CD4-positive, alpha-beta T cell (primary cell): ENCODE measurements around the gene IFT81. TPM values are rescaled to one million over a fixed set of nuclear protein-coding genes. Genes with fewer than 3 reads are reported as not detected.

Experiments used
- ATAC-seq: fragments of 200-7000 bp; cut with Tn5 transposase; one replicate; pipeline ENCODE4 v1.10.0; 2022; ENCODE audit warnings: mild to moderate bottlenecking; ENCODE audit not compliant: poor library complexity
- CTCF ChIA-PET: fragments of 350-600 bp; sonication (Branson Sonifier 250); formaldehyde crosslinking; loops from one replicate; lab custom pipeline; 2021; ENCODE audit warnings: antibody characterized with exemption, inconsistent platforms; lab: Charles Lee
- POLR2A ChIA-PET: fragments of 350-600 bp; sonication (Branson Sonifier 250); formaldehyde crosslinking; loops from one replicate; lab custom pipeline; 2021; ENCODE audit warnings: antibody characterized with exemption, inconsistent platforms; lab: Charles Lee
- DNase-seq, 14 experiments: peaks; one replicate each; pipeline ENCODE4 v3.0.0-alpha.2; 2013 to 2020; ENCODE audit warnings: mixed read lengths in 2 of 14
- H3K27ac ChIP-seq, 2 donors: one replicate each; pipeline versions ENCODE4 v1.5.1 to v1.7.0; 2013; ENCODE audit warnings: low read length in 2 of 2, low read depth in 1 of 2, mild to moderate bottlenecking in 1 of 2
- H3K27me3 ChIP-seq, 2 experiments: 1 replicate in 1 of 2; 2 replicates in 1 of 2; pipeline versions ENCODE4 v1.6.1 to v1.7.0; 2013; ENCODE audit warnings: low read length in 2 of 2, control low read depth in 1 of 2, mild to moderate bottlenecking in 1 of 2, moderate library complexity in 1 of 2; ENCODE audit not compliant: insufficient read depth in 2 of 2, control insufficient read depth in 1 of 2
- H3K36me3 ChIP-seq: one replicate; pipeline ENCODE4 v1.6.1; 2013; ENCODE audit warnings: low read length, control low read depth; ENCODE audit not compliant: insufficient read depth
- H3K4me1 ChIP-seq: one replicate; pipeline ENCODE4 v1.6.1; 2013; ENCODE audit warnings: low read length, control low read depth; ENCODE audit not compliant: insufficient read depth
- H3K4me3 ChIP-seq: one replicate; pipeline ENCODE4 v1.5.1; 2013; ENCODE audit warnings: mild to moderate bottlenecking, low read length, moderate library complexity
- H3K9me3 ChIP-seq, 2 experiments: 1 replicate in 1 of 2; 2 replicates in 1 of 2; pipeline versions ENCODE4 v1.6.1 to v1.7.0; 2013; ENCODE audit warnings: low read length in 2 of 2, mild to moderate bottlenecking in 2 of 2, control low read depth in 1 of 2, moderate library complexity in 1 of 2; ENCODE audit not compliant: control insufficient read depth in 1 of 2, insufficient read depth in 1 of 2
- H3K27ac Mint-ChIP-seq: one replicate; pipeline ENCODE4 v1.8.0; 2020; ENCODE audit warnings: mixed read lengths
- H3K27me3 Mint-ChIP-seq: one replicate; pipeline ENCODE4 v1.8.0; 2021; ENCODE audit warnings: mixed read lengths
- H3K36me3 Mint-ChIP-seq: one replicate; pipeline ENCODE4 v1.8.0; 2021; ENCODE audit warnings: low read depth, mixed read lengths
- H3K4me1 Mint-ChIP-seq: one replicate; pipeline ENCODE4 v1.8.0; 2021; ENCODE audit warnings: low read depth, mixed read lengths
- H3K4me3 Mint-ChIP-seq: one replicate; pipeline ENCODE4 v1.8.0; 2020; ENCODE audit warnings: mild to moderate bottlenecking, mixed read lengths
- H3K9me3 Mint-ChIP-seq: one replicate; pipeline ENCODE4 v1.8.0; 2020; ENCODE audit warnings: mixed read lengths
- intact Hi-C, 2 experiments: fragments of 100-400 bp; cut with DNase I in 1 of 2; cut with micrococcal nuclease in 1 of 2; formaldehyde crosslinking; loops; one replicate each; pipeline versions ENCODE4 v1.15.1 to v1.9.0; 2023 to 2025; cut with DNase I, micrococcal nuclease
- total RNA-seq, 174 experiments: library from RNA in 2 of 174; stranded (reverse) in 2 of 174; gene quantifications; one replicate each; pipeline ENCODE4 v1.2.3 and lab custom pipeline; 2021 to 2026
- TF ChIP-seq, protein P1 (sequence below): fragments of 200-600 bp; IDR thresholded peaks from one replicate; pipeline ENCODE4 v1.8.0; 2022; ENCODE audit warnings: antibody characterized with exemption, mild to moderate bottlenecking

IFT81 gene
- total RNA-seq, 2 experiments from 2014 or later: 0.41 to 1.1 TPM

DNA sequence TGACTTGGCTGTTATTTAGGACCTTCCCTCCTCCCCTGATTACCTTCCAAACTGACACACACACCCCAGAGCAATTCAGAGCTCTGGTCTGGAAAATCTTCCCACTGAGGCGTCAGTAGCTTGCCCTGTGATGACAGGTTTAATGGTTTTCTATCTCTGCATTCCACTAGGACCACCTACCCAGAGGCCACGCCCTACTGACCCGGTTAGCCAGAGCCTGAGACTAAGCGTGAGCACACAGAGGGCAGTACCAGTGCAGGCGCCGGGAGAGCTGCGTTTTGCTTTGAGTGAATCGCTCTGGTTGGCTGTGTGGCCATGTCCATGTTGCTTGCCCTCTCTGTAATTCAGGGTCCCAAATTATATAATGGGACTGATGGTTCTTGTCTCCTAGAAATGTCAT, 120.7 kb downstream of the IFT81 start:
- Histone ChIP-seq H3K4me1 (no peaks in the 10 kb centered on the region), H3K9me3 (no peaks in the 10 kb centered on the region), H3K4me3 (no peak overlapping the region), H3K27ac (no peak overlapping the region), H3K36me3 (no peaks in the 10 kb centered on the region), H3K27me3 (no peaks in the 10 kb centered on the region)
- ChIA-PET POLR2A (no interaction called here), CTCF (interaction anchor here (0.7 to 1.3 kb wide), 2 partner anchors 108 to 142 kb away, joined by 3 read pairs; no protein-coding TSS in a partner anchor)
- H3K36me3 Mint-ChIP-seq: no peaks in the 10 kb centered on the region
- no peaks in the 10 kb centered on the region for H3K9me3 Mint-ChIP-seq
- peaks cover 4% of the 10 kb centered on the region for H3K27me3 Mint-ChIP-seq
- no peak for ATAC-seq
- TF ChIP-seq, protein P1, sequence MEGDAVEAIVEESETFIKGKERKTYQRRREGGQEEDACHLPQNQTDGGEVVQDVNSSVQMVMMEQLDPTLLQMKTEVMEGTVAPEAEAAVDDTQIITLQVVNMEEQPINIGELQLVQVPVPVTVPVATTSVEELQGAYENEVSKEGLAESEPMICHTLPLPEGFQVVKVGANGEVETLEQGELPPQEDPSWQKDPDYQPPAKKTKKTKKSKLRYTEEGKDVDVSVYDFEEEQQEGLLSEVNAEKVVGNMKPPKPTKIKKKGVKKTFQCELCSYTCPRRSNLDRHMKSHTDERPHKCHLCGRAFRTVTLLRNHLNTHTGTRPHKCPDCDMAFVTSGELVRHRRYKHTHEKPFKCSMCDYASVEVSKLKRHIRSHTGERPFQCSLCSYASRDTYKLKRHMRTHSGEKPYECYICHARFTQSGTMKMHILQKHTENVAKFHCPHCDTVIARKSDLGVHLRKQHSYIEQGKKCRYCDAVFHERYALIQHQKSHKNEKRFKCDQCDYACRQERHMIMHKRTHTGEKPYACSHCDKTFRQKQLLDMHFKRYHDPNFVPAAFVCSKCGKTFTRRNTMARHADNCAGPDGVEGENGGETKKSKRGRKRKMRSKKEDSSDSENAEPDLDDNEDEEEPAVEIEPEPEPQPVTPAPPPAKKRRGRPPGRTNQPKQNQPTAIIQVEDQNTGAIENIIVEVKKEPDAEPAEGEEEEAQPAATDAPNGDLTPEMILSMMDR: no peak
- intact Hi-C loops: loop anchor here (1.0 kb wide), 1 partner anchor 145 kb away; no protein-coding TSS in a partner anchor
- H3K4me3 Mint-ChIP-seq: no peak overlapping the region
- no peak overlapping the region for H3K27ac Mint-ChIP-seq
- H3K4me1 Mint-ChIP-seq: no peaks in the 10 kb centered on the region
- no peak for DNase-seq

DNA sequence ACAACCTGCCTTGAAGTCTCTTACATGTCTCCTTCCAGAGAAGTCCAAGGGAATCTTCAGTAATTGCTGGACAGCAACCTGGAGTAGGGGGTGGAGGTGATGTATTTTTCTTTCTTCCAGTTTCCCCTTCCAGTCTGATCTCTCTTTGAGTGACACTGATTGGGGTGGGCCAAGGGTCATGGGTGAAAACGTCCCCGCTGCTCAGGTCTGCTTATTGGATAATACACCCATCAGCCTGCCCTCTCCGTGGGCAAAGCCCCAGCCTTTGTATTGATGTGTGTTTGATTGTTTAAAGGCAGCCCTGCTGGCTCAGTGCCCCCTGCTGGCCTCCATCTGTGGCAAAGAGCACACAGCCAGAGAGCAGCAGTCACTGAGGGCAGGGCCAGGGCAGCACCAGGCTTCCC, 121.2 kb downstream of the IFT81 start:
- TF ChIP-seq, protein P1: peak; percentile 65
- POLR2A ChIA-PET: no interaction called here
- DNase-seq (peak; percentile 16 to 68 (median 44)), ATAC-seq (peak; percentile 63)
- Mint-ChIP-seq H3K36me3 (no peaks in the 10 kb centered on the region), H3K4me3 (no peak overlapping the region), H3K27ac (no peak overlapping the region), H3K4me1 (no peaks in the 10 kb centered on the region), H3K27me3 (no peaks in the 10 kb centered on the region), H3K9me3 (no peaks in the 10 kb centered on the region)
- Histone ChIP-seq H3K27ac (no peak overlapping the region), H3K4me1 (no peaks in the 10 kb centered on the region), H3K36me3 (no peaks in the 10 kb centered on the region), H3K9me3 (no peaks in the 10 kb centered on the region), H3K27me3 (no peaks in the 10 kb centered on the region), H3K4me3 (no peak overlapping the region)
- CTCF ChIA-PET: interaction anchor here (1.3 kb wide), 1 partner anchor 143 kb away, joined by 3 read pairs; no protein-coding TSS in a partner anchor
- intact Hi-C loops: loop anchor here (1.0 kb wide), 1 partner anchor 145 kb away; no protein-coding TSS in a partner anchor

DNA sequence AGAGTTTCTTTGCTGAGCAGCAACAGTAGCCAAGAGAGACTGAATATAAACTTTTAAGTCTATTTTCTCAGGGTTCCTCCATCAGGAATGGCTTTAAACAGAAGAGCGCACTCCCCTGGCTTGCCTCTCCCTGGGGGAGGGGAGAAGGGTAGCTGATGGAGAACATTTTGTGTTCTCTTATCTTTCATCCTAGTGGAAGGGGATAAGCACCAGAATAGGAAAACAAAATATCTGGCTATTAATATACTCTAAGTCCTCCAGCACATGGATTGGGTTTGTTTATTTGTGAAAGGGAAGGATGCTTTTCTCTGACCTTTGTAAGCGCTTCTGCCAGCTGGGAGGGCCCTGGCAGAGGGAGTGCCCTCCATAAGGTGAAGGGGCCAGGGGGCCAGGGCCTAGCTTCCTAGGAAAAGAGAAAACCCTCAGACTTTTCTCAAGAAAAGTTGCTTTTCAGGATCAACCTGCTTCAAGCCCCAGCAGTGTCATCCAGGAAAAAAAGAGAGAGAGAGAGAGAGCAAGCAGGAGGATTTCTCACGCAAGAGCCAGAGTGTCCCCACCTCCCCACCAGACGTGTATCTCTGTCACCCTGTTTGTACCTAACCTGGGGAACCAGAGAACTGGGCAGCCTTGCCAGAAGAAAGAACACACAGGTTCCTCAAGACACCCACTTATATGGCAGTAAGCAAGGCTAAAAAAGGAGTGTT, 122.6 kb downstream of the IFT81 start:
- ChIA-PET POLR2A (no interaction called here), CTCF (no interaction called here)
- Histone ChIP-seq H3K27ac (no peak overlapping the region), H3K36me3 (no peaks in the 10 kb centered on the region), H3K9me3 (no peaks in the 10 kb centered on the region), H3K4me1 (no peaks in the 10 kb centered on the region), H3K4me3 (no peak overlapping the region), H3K27me3 (no peaks in the 10 kb centered on the region)
- H3K27ac Mint-ChIP-seq: no peak overlapping the region
- H3K36me3 Mint-ChIP-seq: no peaks in the 10 kb centered on the region
- TF ChIP-seq, protein P1: no peak
- no peak for ATAC-seq
- H3K27me3 Mint-ChIP-seq: no peaks in the 10 kb centered on the region
- no peak for DNase-seq
- no peaks in the 10 kb centered on the region for H3K9me3 Mint-ChIP-seq
- H3K4me3 Mint-ChIP-seq: no peak overlapping the region
- intact Hi-C loops: no loop called here
- no peaks in the 10 kb centered on the region for H3K4me1 Mint-ChIP-seq
